ENCODE data around the gene TNFAIP1.

The TNFAIP1 gene

DNA sequence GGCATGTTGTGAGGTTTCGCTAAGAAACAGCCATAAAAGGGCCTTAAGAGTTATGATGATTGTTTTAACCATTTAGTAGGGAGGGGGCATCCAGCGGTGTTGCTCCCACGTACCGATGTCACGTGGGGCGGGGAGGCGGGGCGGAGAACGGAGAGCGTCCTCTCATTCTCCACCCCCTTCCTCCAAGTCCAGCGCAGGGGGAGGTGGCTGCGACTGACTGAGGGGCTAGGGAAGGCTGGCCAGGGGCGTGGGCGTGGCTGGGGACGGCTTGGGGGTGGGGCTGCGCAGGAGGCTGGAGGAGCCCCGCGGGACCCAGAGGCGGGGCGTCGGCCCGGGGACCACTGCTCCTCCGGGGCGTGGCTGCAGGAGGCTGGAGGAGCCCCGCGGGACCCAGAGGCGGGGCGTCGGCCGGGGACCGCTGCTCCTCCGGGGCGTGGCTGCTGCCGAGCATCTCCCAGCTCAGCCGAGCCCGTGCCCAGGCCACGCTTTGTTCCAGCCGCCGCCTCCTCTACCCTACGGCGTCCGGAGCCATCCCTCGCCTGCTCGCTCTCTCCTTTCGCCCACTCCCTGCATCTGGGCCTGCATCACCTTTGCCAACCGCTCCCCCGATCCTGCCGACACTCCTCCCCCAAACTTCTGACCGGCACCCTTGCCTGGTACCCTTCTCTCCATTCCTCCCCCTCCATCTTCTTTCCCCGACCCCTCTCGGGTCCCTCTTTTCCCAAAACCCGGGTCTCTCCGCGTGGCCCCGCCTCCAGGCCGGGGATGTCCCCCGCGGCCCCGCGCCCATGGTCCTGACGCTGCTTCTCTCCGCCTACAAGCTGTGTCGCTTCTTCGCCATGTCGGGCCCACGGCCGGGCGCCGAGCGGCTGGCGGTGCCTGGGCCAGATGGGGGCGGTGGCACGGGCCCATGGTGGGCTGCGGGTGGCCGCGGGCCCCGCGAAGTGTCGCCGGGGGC is 36.0 kb downstream of the TNFAIP1 start, which contains the start of gene SARM1:
Gene SARM1 (plus strand): TSS at position 450 of the 958 bp plus-strand sequence. CDS start 339 bp downstream, at position 789.
- DNase-seq (ENCODE audit: low read depth), result peak; percentile 44

GRCh38 chr17:28372203-28372944 is 36.8 kb downstream of the TNFAIP1 start:
- no peak for DNase-seq (ENCODE audit: low read depth)

DNA sequence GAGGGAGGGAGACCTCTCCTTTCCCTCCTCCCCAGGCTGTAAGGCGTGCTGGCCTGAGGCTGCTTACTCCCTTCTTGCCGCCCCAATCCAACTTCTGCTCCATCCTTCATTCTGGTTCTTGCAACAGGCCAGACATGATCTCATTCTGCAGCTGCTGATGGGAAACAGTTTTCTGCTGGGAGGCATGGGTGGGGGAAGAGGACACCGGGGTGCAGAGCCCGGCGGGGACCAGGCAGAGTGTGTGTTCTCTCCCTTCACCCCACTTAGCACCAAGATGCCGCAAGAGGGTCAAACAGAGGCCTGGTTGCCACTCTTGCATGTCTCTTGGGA is 37.3 kb downstream of the TNFAIP1 start:
- no peak for DNase-seq (ENCODE audit: low read depth)

DNA sequence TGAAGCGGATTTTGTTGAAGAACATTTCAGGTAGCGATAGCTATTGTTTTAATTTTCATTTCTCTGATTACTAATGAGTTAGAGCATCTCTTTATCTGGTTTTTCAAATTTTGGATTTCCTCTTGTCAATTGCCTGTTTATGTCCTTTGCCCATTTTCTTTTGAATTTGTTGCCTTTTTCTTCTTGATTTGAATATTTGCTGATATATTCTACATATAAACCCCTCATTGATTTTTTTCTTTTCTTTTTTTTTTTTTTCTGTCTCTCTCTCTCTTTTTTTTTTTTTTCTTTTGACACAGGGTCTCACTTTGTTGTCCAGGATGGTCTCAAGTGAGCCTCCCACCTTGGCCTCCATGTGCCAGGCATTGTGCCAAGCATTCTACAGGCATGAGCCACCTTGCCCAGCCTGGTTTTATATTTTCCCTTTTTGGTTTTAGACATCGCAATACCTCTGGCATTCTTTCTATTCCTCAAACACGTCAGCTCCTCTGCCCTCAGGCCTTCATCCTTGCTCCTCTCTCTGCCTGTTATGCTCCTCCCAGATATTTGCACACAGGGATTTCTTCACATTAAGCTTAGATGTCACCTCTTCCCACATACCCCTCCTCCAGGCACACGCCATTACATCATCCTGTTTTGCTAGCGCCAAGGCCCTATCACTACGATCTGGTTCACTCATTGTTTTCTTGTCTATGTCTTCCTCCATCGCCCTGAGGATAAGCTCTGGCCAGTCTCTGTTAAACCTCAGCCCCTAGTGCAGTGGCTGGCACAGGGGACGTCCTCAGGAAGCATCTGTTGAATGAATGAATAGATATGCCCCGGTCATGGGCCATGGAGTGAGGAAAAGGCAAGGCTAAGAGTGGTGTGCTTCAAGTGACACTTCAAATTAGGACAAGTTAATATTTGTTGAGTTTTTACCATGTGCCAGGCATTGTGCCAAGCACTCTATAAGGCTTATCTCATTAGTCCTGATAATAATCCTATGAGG is 44.5 kb downstream of the TNFAIP1 start:
- DNase-seq (ENCODE audit: low read depth), result no peak

DNA sequence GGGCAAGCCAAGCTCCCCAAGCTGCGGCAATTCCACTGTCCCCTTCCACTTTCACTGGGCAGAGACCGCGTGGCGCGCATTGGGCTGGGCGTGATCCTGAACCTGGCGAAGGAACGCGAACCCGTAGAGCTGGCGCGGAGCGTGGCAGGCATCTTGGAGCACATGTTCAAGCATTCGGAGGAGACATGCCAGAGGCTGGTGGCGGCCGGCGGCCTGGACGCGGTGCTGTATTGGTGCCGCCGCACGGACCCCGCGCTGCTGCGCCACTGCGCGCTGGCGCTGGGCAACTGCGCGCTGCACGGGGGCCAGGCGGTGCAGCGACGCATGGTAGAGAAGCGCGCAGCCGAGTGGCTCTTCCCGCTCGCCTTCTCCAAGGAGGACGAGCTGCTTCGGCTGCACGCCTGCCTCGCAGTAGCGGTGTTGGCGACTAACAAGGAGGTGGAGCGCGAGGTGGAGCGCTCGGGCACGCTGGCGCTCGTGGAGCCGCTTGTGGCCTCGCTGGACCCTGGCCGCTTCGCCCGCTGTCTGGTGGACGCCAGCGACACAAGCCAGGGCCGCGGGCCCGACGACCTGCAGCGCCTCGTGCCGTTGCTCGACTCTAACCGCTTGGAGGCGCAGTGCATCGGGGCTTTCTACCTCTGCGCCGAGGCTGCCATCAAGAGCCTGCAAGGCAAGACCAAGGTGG is 45.7 kb downstream of the TNFAIP1 start:
- no peak for DNase-seq (ENCODE audit: low read depth)

DNA sequence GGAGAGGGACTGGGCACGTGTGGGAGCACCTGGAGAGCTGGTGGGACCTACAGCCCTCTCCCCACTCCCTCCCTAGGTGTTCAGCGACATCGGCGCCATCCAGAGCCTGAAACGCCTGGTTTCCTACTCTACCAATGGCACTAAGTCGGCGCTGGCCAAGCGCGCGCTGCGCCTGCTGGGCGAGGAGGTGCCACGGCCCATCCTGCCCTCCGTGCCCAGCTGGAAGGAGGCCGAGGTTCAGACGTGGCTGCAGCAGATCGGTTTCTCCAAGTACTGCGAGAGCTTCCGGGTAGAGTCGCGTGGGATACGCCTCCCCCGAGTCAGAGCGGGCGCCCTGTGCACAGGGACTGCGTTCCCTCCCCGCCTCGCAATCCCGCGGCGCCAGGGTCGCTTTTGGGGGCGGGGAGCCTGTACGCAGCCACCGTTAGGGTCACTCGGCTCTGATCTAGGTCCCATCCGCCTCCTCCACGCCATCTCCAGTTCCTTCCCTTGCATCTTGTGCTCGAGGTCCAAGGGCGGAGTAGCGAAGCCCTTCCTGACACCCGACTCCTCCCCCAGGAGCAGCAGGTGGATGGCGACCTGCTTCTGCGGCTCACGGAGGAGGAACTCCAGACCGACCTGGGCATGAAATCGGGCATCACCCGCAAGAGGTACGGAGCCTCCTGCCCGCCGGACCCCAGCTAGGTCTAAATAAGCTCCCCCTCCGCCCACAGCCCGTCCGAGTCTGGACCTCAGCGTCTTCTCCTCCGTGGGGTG is 48.9 kb downstream of the TNFAIP1 start:
- DNase-seq (ENCODE audit: low read depth), result no peak

GRCh38 chr17:28385037-28385400 is 49.5 kb downstream of the TNFAIP1 start:
- DNase-seq (ENCODE audit: low read depth), result no peak

GRCh38 chr17:28385406-28385805 is 49.8 kb downstream of the TNFAIP1 start:
- DNase-seq (ENCODE audit: low read depth), result no peak

- no peak for DNase-seq (ENCODE audit: low read depth)
These were observed 50.8 kb downstream of the TNFAIP1 start for GRCh38 chr17:28386391-28386790.

GRCh38 chr17:28388106-28388505 is 52.5 kb downstream of the TNFAIP1 start:
- DNase-seq (ENCODE audit: low read depth), result no peak

GRCh38 chr17:28390141-28390540 is 54.6 kb downstream of the TNFAIP1 start:
- DNase-seq (ENCODE audit: low read depth), result no peak

DNA sequence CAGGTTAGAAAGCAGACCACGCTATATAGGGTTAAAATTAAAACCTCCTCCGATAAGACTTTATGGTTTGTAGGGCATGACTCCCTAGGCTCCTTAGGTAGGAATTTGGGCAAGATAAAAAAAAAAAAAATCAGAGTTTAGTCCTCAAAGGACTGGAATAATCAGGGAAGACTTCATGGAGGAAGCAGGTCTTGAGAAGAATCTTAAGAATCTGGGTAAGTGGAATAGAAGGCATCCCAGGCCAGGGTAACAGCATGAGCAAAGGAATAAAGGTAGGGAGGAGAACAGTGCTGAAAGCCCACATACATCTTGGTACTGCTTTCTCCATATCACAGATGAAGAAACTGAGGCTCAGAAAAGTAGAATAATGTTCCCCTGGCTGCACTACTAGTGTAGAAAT is 55.0 kb downstream of the TNFAIP1 start:
- no peak for DNase-seq (ENCODE audit: low read depth)

- DNase-seq (ENCODE audit: low read depth), result no peak
These were observed 55.4 kb downstream of the TNFAIP1 start for GRCh38 chr17:28390984-28391383.

GRCh38 chr17:28391401-28391800 is 55.8 kb downstream of the TNFAIP1 start:
- no peak for DNase-seq (ENCODE audit: low read depth)

DNA sequence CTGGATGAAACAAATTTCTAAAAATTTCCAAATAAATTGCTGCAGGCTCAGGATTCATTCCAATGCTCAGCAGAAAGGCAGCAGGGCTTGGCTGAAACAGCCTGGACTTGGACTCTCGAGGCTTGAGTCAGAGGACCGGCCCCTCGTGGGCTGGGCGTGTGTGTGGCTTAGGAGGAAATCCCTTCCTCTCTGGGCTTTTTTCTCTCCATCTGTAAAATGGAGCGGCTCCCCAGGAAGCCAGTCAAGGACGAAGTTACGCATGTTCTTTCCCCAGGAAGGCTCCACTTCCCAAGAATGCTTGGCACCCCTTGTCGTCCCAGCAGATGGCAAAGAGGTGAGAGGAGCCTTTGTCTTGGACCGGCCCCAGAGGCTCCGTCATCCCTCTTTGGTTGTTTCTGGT is 56.9 kb downstream of the TNFAIP1 start:
- DNase-seq (ENCODE audit: low read depth), result peak; percentile 37

GRCh38 chr17:28394337-28395116 is 59.0 kb downstream of the TNFAIP1 start:
- no peak for DNase-seq (ENCODE audit: low read depth)

GRCh38 chr17:28395426-28395825 is 59.9 kb downstream of the TNFAIP1 start:
- DNase-seq (ENCODE audit: low read depth), result no peak

- DNase-seq (ENCODE audit: low read depth), result no peak
These were observed 60.4 kb downstream of the TNFAIP1 start for GRCh38 chr17:28395968-28396367.

All from stromal cell of bone marrow (primary cell).